Hepatocyte (in vitro differentiated cells): ENCODE measurements around the gene KSR1. TPM values are rescaled to one million over a fixed set of nuclear protein-coding genes. Genes with fewer than 3 reads are reported as not detected.

ENCODE experiments used
- DNase-seq: peaks from one replicate; pipeline ENCODE4 v3.0.0-alpha.2; 2016; ENCODE audit warnings: low spot score
- H2AFZ ChIP-seq: fragments of 200-600 bp; sonication (generic); 2 replicates; pipeline ENCODE4 v1.6.0; 2016; ENCODE audit warnings: antibody characterized with exemption, mild to moderate bottlenecking
- H3K27ac ChIP-seq: fragments of 200-600 bp; sonication (generic); 2 replicates; pipeline ENCODE4 v1.5.1; 2016; ENCODE audit warnings: mild to moderate bottlenecking
- H3K27me3 ChIP-seq: fragments of 200-600 bp; sonication (generic); 2 replicates; pipeline ENCODE4 v1.6.1; 2016
- H3K36me3 ChIP-seq: fragments of 200-600 bp; sonication (generic); replicated peaks from 2 replicates; pipeline ENCODE4 v1.5.1; 2016; ENCODE audit warnings: low read depth; ENCODE audit not compliant: insufficient read depth
- H3K4me1 ChIP-seq: fragments of 200-600 bp; sonication (generic); 2 replicates; pipeline ENCODE4 v1.5.1; 2016; ENCODE audit warnings: mild to moderate bottlenecking, moderate library complexity; ENCODE audit not compliant: insufficient read depth
- H3K4me2 ChIP-seq: fragments of 200-600 bp; sonication (generic); 2 replicates; pipeline ENCODE4 v1.6.0; 2016
- H3K4me3 ChIP-seq: fragments of 200-600 bp; sonication (generic); 2 replicates; pipeline ENCODE4 v1.5.1; 2016; ENCODE audit warnings: mild to moderate bottlenecking
- H3K79me2 ChIP-seq: fragments of 200-600 bp; sonication (generic); 2 replicates; pipeline ENCODE4 v1.6.0; 2017; ENCODE audit warnings: mild to moderate bottlenecking
- H3K9me2 ChIP-seq: fragments of 200-600 bp; sonication (generic); replicated peaks from 2 replicates; pipeline ENCODE4 v1.6.0; 2017; ENCODE audit warnings: mild to moderate bottlenecking; ENCODE audit not compliant: insufficient read depth
- H3K9me3 ChIP-seq: fragments of 200-600 bp; sonication (generic); 2 replicates; pipeline ENCODE4 v1.5.1; 2016; ENCODE audit warnings: low read depth, mild to moderate bottlenecking
- H4K20me1 ChIP-seq: fragments of 200-600 bp; sonication (generic); 2 replicates; pipeline ENCODE4 v1.6.0; 2016; ENCODE audit warnings: mild to moderate bottlenecking; ENCODE audit not compliant: insufficient read depth, poor library complexity, severe bottlenecking
- CTCF ChIP-seq: fragments of 200-600 bp; sonication (generic); IDR thresholded peaks from 2 replicates; pipeline ENCODE4 v1.5.1; 2016; ENCODE audit warnings: antibody characterized with exemption, mild to moderate bottlenecking; ENCODE audit not compliant: poor library complexity
- EZH2 ChIP-seq: fragments of 200-600 bp; sonication (generic); IDR thresholded peaks from 2 replicates; pipeline ENCODE4 v1.6.1; 2016; ENCODE audit warnings: antibody characterized with exemption, mild to moderate bottlenecking, borderline replicate concordance
- EZH2phosphoT487 ChIP-seq: fragments of 200-600 bp; sonication (generic); IDR thresholded peaks from one replicate; pipeline ENCODE4 v1.6.1; 2018; ENCODE audit warnings: antibody characterized with exemption, mild to moderate bottlenecking, low read depth, moderate library complexity; ENCODE audit not compliant: unreplicated experiment, severe bottlenecking
- WGBS: methylation state at CpG from one replicate; pipeline ENCODE4 v1.1.6; 2016; ENCODE audit warnings: low lambda C conversion rate; ENCODE audit errors: missing lambda C conversion rate; 5-methylcytosine and 5-hydroxymethylcytosine counted together
- polyA plus RNA-seq: library from polyadenylated mRNA; unstranded; fragments of >200 nt; fragmentation: Nextera tagmentation; extraction: Ambion mirVana; gene quantifications from 2 replicates; pipeline ENCODE4 v1.2.1, GENCODE V29; 2016
- total RNA-seq: library from RNA; depleted of rRNA; stranded (reverse); fragments of >200 nt; gene quantifications from 2 replicates; pipeline ENCODE4 v1.2.3, GENCODE V29; 2014

The KSR1 gene
- total and polyA plus RNA-seq, 2 experiments from 2014 or later: 16.2 to 32.6 TPM

- Histone ChIP-seq H3K4me2 (no peak overlapping the region), H3K27ac (no peak overlapping the region), H3K9me2 (no peaks in the 10 kb centered on the region), H3K4me3 (no peak overlapping the region), H3K9me3 (no peaks in the 10 kb centered on the region), H4K20me1 (peaks cover 10% of the 10 kb centered on the region), H3K79me2 (peaks cover 96% of the 10 kb centered on the region), H3K36me3 (no peaks in the 10 kb centered on the region), H2AFZ (no peak overlapping the region), H3K27me3 (no peaks in the 10 kb centered on the region), H3K4me1 (peaks cover 32% of the 10 kb centered on the region)
- TF ChIP-seq EZH2 (no peak), EZH2phosphoT487 (no peak), CTCF (no peak)
- WGBS: 83% methylated on average over 5 of the region's 5 CpGs
- no peak for DNase-seq
These were observed 30.5 kb downstream of the KSR1 start for GRCh38 chr17:27486741-27487140.

DNA sequence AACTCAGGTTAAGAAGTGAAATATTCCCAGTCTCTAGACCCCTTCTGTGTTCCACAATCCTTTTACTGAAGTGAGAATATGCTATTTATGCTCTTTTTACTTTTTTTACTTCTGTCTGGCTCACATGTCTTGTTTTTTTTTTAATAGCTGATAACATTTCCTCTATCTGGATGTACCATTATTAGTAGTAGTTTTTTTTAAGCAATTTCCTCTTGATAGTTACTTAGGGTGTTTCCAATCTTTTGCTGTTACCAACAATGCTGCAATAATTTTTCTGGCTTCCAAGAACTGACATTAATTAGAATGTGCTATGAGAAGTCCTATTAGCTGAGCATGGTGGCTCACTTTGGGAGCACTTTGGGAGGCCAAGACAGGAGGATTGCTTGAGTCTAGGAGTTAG lies 32.0 kb downstream of the KSR1 start:
- no peak overlapping the region for H3K27ac ChIP-seq
- TF ChIP-seq CTCF: no peak
- H2AFZ ChIP-seq: no peak overlapping the region
- no peaks in the 10 kb centered on the region for H3K9me3 ChIP-seq
- no peak overlapping the region for H3K4me2 ChIP-seq
- no peak overlapping the region for H3K4me3 ChIP-seq
- peaks cover 46% of the 10 kb centered on the region for H3K4me1 ChIP-seq
- no peak for DNase-seq
- no peaks in the 10 kb centered on the region for H3K27me3 ChIP-seq
- H3K36me3 ChIP-seq: no peaks in the 10 kb centered on the region
- peaks cover 2% of the 10 kb centered on the region for H4K20me1 ChIP-seq
- no peaks in the 10 kb centered on the region for H3K9me2 ChIP-seq
- H3K79me2 ChIP-seq: peaks cover 96% of the 10 kb centered on the region

DNA sequence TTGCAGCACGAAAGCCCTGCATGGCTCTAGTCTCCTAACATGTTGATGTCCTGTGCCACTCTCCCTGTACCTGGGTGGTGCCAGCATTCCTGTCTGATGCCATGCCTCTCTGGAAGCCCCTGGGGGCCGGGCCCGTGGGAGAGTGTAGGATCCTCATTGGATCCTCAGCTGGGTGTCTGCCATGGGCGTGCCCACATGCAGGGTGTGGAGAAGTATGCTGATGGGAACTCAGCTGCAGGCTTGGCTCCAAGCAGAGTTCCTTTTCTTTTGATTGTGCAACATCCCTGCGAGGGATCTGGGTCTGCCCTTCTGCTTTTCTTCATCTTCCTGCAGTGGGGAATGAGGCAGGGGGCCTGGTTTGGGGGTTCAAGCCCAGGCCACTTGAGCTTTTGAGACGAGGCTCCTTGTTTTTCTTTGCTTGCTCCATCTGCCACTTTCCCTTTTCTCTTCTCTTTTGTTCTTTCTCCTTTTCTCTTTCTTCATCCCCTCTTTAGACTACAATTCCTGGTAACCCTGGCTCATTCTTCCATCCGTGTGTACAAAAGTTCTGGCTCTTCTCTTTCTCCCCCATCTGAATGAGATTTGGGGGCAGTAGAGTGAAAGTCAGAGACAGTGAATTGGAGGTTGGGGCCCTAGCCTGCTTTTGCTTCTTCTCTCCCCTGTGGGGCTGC lies 32.9 kb downstream of the KSR1 start:
- H3K4me2 ChIP-seq: peak overlapping the region; percentile 42
- peak; percentile 41 for DNase-seq

More for the DNA sequence above, 32.9 kb downstream of the KSR1 start:
- Histone ChIP-seq H3K4me1 (peaks cover 55% of the 10 kb centered on the region), H3K4me3 (no peak overlapping the region), H3K9me2 (no peaks in the 10 kb centered on the region), H3K27ac (peak overlapping the region; percentile 66), H3K79me2 (peaks cover 95% of the 10 kb centered on the region), H3K36me3 (no peaks in the 10 kb centered on the region), H3K9me3 (no peaks in the 10 kb centered on the region), H4K20me1 (peaks cover 2% of the 10 kb centered on the region), H2AFZ (no peak overlapping the region), H3K27me3 (no peaks in the 10 kb centered on the region)
- TF ChIP-seq EZH2phosphoT487: no peak
- TF ChIP-seq CTCF: no peak
- TF ChIP-seq EZH2: no peak
- WGBS: 61% methylated on average over 7 of the region's 7 CpGs
